Purkinje cell (primary cell): ENCODE measurements around the gene PLIN1. TPM values are rescaled to one million over a fixed set of nuclear protein-coding genes. Genes with fewer than 3 reads are reported as not detected.

Source experiments
- polyA plus RNA-seq: library from polyadenylated mRNA; unstranded; fragments of >200 nt; fragmentation: Nextera tagmentation; gene quantifications from 2 replicates; pipeline ENCODE4 v1.2.1, GENCODE V29; 2014

PLIN1 gene, protein sequence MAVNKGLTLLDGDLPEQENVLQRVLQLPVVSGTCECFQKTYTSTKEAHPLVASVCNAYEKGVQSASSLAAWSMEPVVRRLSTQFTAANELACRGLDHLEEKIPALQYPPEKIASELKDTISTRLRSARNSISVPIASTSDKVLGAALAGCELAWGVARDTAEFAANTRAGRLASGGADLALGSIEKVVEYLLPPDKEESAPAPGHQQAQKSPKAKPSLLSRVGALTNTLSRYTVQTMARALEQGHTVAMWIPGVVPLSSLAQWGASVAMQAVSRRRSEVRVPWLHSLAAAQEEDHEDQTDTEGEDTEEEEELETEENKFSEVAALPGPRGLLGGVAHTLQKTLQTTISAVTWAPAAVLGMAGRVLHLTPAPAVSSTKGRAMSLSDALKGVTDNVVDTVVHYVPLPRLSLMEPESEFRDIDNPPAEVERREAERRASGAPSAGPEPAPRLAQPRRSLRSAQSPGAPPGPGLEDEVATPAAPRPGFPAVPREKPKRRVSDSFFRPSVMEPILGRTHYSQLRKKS
- polyA plus RNA-seq: 0.74 and 2.3 TPM in 2 replicates

DNA sequence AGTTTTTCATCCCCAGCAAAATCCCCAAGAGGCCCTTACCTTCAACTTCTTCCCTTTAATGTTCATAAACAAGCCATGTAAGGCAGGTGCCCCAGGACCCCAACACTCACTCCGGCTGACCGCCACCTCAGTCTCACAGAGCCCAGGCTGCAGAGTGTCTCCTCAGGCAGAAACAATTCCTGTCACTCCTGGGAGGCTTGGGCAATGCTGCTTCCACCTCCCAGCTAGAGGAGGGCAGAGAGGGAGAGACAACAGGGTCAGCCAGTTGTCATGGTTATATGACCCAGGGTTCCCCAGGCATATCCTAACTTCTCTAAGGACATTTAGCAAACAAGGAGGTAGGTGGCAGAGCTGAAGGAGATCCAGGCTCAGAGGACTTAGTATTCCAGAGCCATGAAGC, at the start of gene PLIN1:
PLIN1 (minus strand) TSS at position 156 of the 400 bp plus-strand sequence. CDS start 1,878 bp downstream, outside the sequence.

DNA sequence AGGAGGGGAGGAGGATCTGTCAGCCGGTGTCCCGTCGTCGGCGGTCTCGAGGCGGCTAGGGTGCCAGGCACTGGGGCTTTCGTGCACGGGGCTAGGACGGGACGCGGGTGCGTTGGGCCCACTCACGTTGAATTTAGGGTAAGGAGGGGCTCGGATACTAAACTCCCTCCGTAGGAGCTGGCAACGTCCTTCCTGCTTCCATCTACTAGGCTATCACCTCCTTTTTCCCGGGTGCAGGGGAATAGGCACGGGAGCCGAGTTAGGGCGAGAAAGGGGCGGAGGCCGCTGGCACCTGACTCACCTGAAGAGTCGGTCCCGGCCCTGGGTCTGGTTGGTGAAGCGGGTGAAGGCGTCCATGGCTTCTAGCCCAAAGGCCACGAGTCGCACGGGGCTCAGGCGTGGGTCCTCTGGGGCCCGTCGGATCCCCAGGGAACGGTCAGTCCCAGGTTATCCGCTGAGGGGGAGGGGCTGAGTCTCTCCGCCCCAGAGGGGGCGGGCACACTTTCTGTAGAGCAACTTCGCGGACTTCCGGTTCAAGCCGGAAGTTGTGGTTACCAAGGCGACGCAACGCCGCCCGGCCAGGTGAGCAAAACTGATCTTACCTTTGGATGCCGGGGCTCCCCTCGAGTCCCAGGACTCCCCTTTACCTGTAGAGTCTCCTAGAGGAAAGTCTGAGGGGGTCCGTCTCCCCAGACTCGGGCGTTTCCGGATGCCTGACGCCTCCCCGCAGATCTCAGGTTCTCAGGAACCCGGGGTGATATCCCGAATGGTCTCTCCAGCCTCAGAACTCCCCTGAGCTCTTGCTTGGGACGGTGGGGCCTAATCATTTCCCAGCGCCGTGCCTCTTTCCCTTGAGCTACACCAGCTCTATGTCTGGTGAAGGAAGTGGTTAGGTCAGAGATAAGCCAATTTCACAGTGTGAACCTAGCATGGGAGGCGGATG, 11.4 kb upstream of the PLIN1 start, which contains the start of the genes PEX11A and WDR93:
PEX11A (minus strand) TSS at position 479 of the 943 bp plus-strand sequence; CDS start at position 357, 122 bp downstream.
WDR93 (plus strand) TSS at position 536 of the 943 bp plus-strand sequence. CDS start 10,936 bp downstream, outside the sequence.

DNA sequence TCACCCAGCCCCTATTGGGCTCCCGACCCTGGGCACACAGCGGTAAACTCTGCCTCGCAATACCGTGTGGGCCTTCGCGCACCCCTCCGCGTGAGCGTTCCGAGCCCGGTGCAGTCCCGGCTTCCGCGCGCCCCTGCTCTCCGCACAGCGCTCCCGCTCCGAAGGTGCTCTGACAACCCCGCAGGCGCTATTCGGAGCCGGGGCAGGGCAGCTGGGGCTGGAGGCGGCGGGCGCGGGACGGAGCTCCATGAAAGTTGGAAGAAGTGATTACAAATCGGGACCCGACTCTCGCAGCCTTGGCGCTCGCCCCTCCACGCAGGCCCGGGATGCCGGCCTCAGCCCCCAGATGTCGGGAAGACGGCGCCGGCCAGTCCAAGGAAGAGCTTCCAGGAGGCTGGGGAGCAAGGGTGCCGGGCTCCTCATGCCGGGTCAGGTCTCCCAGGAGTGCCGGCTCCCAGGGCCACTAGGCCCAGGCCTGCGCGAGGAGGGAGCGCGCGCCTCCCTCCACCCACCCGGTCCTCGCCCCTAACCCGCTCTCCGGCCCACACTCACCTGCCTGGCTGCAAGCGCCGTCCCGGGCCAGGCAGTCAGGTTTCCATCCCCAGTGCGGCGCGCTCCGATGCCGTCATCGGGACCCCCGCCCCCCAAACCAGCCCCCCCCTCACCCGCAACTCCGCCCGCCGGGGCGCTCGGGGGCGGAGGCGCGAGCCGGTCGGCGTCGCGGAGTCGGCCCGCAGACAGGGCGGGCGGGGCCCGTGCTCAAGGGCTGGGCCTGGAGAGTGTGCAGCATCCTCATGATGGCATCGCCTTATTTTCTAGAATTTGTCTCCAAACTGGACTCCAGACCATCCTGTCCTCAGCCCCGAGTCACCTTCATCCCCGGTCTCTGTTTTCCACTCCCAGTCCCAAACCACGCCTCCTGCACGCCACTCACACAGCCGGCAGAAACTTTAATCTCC, 24.0 kb downstream of the PLIN1 start, which contains the start of gene KIF7:
KIF7 (minus strand) TSS at position 621 of the 959 bp plus-strand sequence. CDS start 2,537 bp downstream, outside the sequence.

Other genes starting within 250 kb of the PLIN1 start
- 1.0 and 2.1 TPM in 2 replicates for gene RHCG, start 182.8 kb downstream of the PLIN1 start, polyA plus RNA-seq
- not detected in 2 replicates for gene TICRR, start 103.9 kb downstream of the PLIN1 start, polyA plus RNA-seq
- 0.25 and 0.85 TPM in 2 replicates for gene KIF7, start 23.9 kb downstream of the PLIN1 start, polyA plus RNA-seq
- 0.38 and 5.9 TPM in 2 replicates for gene PEX11A, start 11.4 kb upstream of the PLIN1 start, polyA plus RNA-seq
- gene WDR93, start 11.4 kb upstream of the PLIN1 start, polyA plus RNA-seq: 0.39 and 0.56 TPM in 2 replicates
- gene MESP1, start 71.9 kb upstream of the PLIN1 start, polyA plus RNA-seq: 1.1 and 2.1 TPM in 2 replicates
- gene MESP2, start 97.0 kb upstream of the PLIN1 start, polyA plus RNA-seq: not detected in 2 replicates
- not detected in 2 replicates for gene ANPEP, start 135.5 kb upstream of the PLIN1 start, polyA plus RNA-seq
- 8.6 and 21.1 TPM in 2 replicates for gene AP3S2, start 214.6 kb upstream of the PLIN1 start, polyA plus RNA-seq
- 0.22 and 4.3 TPM in 2 replicates for gene ARPIN, start 233.6 kb upstream of the PLIN1 start, polyA plus RNA-seq